Kidney (tissue), 14 donors: ENCODE data around the gene FBXL17. TPM values are rescaled to one million over a fixed set of nuclear protein-coding genes. Genes with fewer than 3 reads are reported as not detected.
A peak's percentile ranks its signal among the peaks of the same experiment; 100 is the strongest.

Experiments
- DNase-seq, 5 donors: peaks; one replicate each; pipeline ENCODE4 v3.0.0-alpha.2; 2013 to 2020
- FAIRE-seq: peaks from 2 replicates; lab custom pipeline; 2012; peaks lifted over from hg19 to GRCh38; lab: Jason Lieb, UNC
- H3K27ac ChIP-seq, 2 donors: one replicate each; pipeline ENCODE4 v1.7.0; 2013; ENCODE audit warnings: low read depth in 2 of 2, low read length in 2 of 2, inconsistent platforms in 1 of 2
- H3K27me3 ChIP-seq: one replicate; pipeline ENCODE4 v1.7.1; 2013; ENCODE audit warnings: low read length, inconsistent platforms; ENCODE audit not compliant: control insufficient read depth, insufficient read depth
- H3K36me3 ChIP-seq, 3 donors: one replicate each; pipeline versions ENCODE4 v1.7.0 to v1.7.1; 2013; ENCODE audit warnings: low read length in 3 of 3, control low read depth in 1 of 3, inconsistent platforms in 1 of 3; ENCODE audit not compliant: insufficient read depth in 3 of 3, control insufficient read depth in 2 of 3
- H3K4me1 ChIP-seq, 3 donors: one replicate each; pipeline versions ENCODE4 v1.7.0 to v1.7.1; 2013; ENCODE audit warnings: low read length in 3 of 3, inconsistent platforms in 1 of 3, low read depth in 1 of 3; ENCODE audit not compliant: control insufficient read depth in 2 of 3, insufficient read depth in 2 of 3
- H3K4me3 ChIP-seq, 3 donors: one replicate each; pipeline versions ENCODE4 v1.7.0 to v1.8.1; 2013; ENCODE audit warnings: low read length in 3 of 3, control low read depth in 1 of 3, inconsistent platforms in 1 of 3
- H3K9ac ChIP-seq, 3 donors: one replicate each; pipeline versions ENCODE4 v1.7.0 to v1.7.1; 2013; ENCODE audit warnings: low read length in 3 of 3, control low read depth in 1 of 3, inconsistent platforms in 1 of 3
- H3K9me3 ChIP-seq, 3 donors: one replicate each; pipeline versions ENCODE4 v1.7.0 to v1.7.1; 2013; ENCODE audit warnings: low read length in 3 of 3, control low read depth in 1 of 3, inconsistent platforms in 1 of 3; ENCODE audit not compliant: control insufficient read depth in 2 of 3, insufficient read depth in 1 of 3
- CTCF ChIP-seq: IDR thresholded peaks from 3 replicates; pipeline ENCODE4 v1.5.1; 2012; ENCODE audit warnings: mild to moderate bottlenecking, moderate library complexity, borderline replicate concordance; ENCODE audit not compliant: insufficient read depth; ENCODE audit errors: extremely low read depth
- intact Hi-C: fragments of 100-400 bp; cut with DNase I; formaldehyde crosslinking; loops from one replicate; pipeline ENCODE4 v1.11.1; 2022
- polyA plus RNA-seq: library from polyadenylated mRNA; stranded (reverse); fragments of 350-450 nt; fragmentation: Illumina TruSeq; extraction: RNeasy Lipid Tissue Mini Kit (QIAGEN cat#74804); gene quantifications from one replicate; pipeline ENCODE4 v1.2.3, GENCODE V29; 2014; ENCODE audit warnings: low read depth, low replicate concordance; ENCODE audit not compliant: insufficient read depth
- total RNA-seq: library from RNA; stranded (reverse); fragmentation: NEBNext Ultra II Directional; extraction: Animal tissue kit (Norgen Biotek cat#: 25700); gene quantifications from one replicate; pipeline ENCODE4 v1.2.1, GENCODE V29; 2021
- donor health status: control.
- donor health status: control.
- donor health status: control.
- donor health status: control.
- donor health status: control.
- donor health status: DM: yes; HTN: yes; CAD: no.
- donor health status: Normal renal cell carcinoma (clear cell type).

FBXL17 gene
- total and polyA plus RNA-seq, 2 donors from 2014 or later, result 11.7 to 26.5 TPM

- FAIRE-seq, result no peak
- H3K9me3 ChIP-seq, result no peaks in the 10 kb centered on the region
- intact Hi-C loops, result no loop called here
- no peak overlapping the region for H3K27ac ChIP-seq
- H3K4me3 ChIP-seq, result no peak overlapping the region
- H3K36me3 ChIP-seq, result no peaks in the 10 kb centered on the region
- no peak for TF ChIP-seq CTCF
- no peaks in the 10 kb centered on the region for H3K27me3 ChIP-seq
- H3K4me1 ChIP-seq, result no peaks in the 10 kb centered on the region
- no peak for DNase-seq
- no peak overlapping the region for H3K9ac ChIP-seq
These were observed 70.2 kb downstream of the FBXL17 start for GRCh38 chr5:108311682-108312081.

GRCh38 chr5:108303611-108304010, 78.3 kb downstream of the FBXL17 start:
- Histone ChIP-seq H3K9ac (no peak overlapping the region), H3K27ac (no peak overlapping the region), H3K36me3 (no peaks in the 10 kb centered on the region), H3K4me1 (no peaks in the 10 kb centered on the region), H3K27me3 (no peaks in the 10 kb centered on the region), H3K9me3 (no peaks in the 10 kb centered on the region), H3K4me3 (no peak overlapping the region)
- TF ChIP-seq CTCF, result no peak
- DNase-seq (no peak), FAIRE-seq (no peak)
- intact Hi-C loops, result no loop called here

GRCh38 chr5:108303086-108303485, 78.8 kb downstream of the FBXL17 start:
- no peak overlapping the region for H3K27ac ChIP-seq
- H3K27me3 ChIP-seq, result no peaks in the 10 kb centered on the region
- H3K36me3 ChIP-seq, result no peaks in the 10 kb centered on the region
- no peak overlapping the region for H3K4me3 ChIP-seq
- H3K9me3 ChIP-seq, result no peaks in the 10 kb centered on the region
- no peak for TF ChIP-seq CTCF
- H3K9ac ChIP-seq, result no peak overlapping the region
- no peaks in the 10 kb centered on the region for H3K4me1 ChIP-seq
- intact Hi-C loops, result no loop called here
- DNase-seq, result no peak
- no peak for FAIRE-seq

GRCh38 chr5:108297042-108297601, 84.8 kb downstream of the FBXL17 start:
- H3K27me3 ChIP-seq, result no peaks in the 10 kb centered on the region
- DNase-seq (no peak), FAIRE-seq (peak; percentile 33)
- no peaks in the 10 kb centered on the region for H3K4me1 ChIP-seq
- no peaks in the 10 kb centered on the region for H3K9me3 ChIP-seq
- intact Hi-C loops, result no loop called here
- TF ChIP-seq CTCF, result no peak
- no peak overlapping the region for H3K4me3 ChIP-seq
- no peak overlapping the region for H3K9ac ChIP-seq
- H3K36me3 ChIP-seq, result no peaks in the 10 kb centered on the region
- H3K27ac ChIP-seq, result no peak overlapping the region
